Measurements from ENCODE around the gene SLC38A9. TPM values are rescaled to one million over a fixed set of nuclear protein-coding genes. Genes with fewer than 3 reads are reported as not detected.
"Not testable (repeated sequence)": the region's sequence is repeated elsewhere in the genome, so short reads cannot be mapped to it uniquely, and the experiment has no call there.

The SLC38A9 gene
- total RNA-seq, 1 donor from 2014 or later: 49.9 TPM

DNA sequence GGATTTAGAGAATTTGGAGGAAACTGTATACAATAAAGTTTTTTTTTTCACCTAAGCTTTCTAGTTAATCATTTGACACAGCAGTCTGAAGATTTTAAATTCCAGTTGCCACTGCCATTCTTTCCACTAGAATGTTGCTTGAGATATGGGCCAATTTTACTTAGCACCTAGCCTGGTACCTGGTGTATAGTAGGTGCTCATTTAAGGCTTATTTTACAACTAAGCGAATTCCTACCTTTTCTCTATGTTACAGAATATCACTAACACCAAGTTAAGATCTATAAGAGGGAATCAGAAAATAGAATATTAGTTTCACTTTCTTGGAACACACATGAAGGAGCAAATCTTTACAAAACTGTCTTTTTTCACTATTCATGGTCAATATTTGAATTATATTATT lies 22.5 kb upstream of the SLC38A9 start:
- no peak for DNase-seq (ENCODE audit: low spot score, unreplicated experiment)
- Mint-ChIP-seq H3K27ac (no peak overlapping the region), H3K27me3 (no peaks in the 10 kb centered on the region), H3K36me3 (ENCODE audit: insufficient read depth) (no peaks in the 10 kb centered on the region), H3K9me3 (ENCODE audit: low read depth) (no peaks in the 10 kb centered on the region), H3K4me3 (ENCODE audit: low read depth) (no peak overlapping the region), H3K4me1 (ENCODE audit: low read depth) (no peaks in the 10 kb centered on the region)
- TF ChIP-seq, protein P1, sequence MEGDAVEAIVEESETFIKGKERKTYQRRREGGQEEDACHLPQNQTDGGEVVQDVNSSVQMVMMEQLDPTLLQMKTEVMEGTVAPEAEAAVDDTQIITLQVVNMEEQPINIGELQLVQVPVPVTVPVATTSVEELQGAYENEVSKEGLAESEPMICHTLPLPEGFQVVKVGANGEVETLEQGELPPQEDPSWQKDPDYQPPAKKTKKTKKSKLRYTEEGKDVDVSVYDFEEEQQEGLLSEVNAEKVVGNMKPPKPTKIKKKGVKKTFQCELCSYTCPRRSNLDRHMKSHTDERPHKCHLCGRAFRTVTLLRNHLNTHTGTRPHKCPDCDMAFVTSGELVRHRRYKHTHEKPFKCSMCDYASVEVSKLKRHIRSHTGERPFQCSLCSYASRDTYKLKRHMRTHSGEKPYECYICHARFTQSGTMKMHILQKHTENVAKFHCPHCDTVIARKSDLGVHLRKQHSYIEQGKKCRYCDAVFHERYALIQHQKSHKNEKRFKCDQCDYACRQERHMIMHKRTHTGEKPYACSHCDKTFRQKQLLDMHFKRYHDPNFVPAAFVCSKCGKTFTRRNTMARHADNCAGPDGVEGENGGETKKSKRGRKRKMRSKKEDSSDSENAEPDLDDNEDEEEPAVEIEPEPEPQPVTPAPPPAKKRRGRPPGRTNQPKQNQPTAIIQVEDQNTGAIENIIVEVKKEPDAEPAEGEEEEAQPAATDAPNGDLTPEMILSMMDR (IDR thresholded peaks at IDR 0.05; ENCODE audit: unreplicated experiment): no peak

- no peaks in the 10 kb centered on the region for H3K4me1 Mint-ChIP-seq (ENCODE audit: low read depth)
- H3K27ac Mint-ChIP-seq: no peak overlapping the region
- no peaks in the 10 kb centered on the region for H3K9me3 Mint-ChIP-seq (ENCODE audit: low read depth)
Measured at GRCh38 chr5:55732585-55732984, 20.5 kb upstream of the SLC38A9 start.

GRCh38 chr5:55731848-55732247 lies 19.7 kb upstream of the SLC38A9 start:
- Mint-ChIP-seq H3K4me3 (ENCODE audit: low read depth) (no peak overlapping the region), H3K4me1 (ENCODE audit: low read depth) (no peaks in the 10 kb centered on the region), H3K27me3 (no peaks in the 10 kb centered on the region), H3K36me3 (ENCODE audit: insufficient read depth) (no peaks in the 10 kb centered on the region), H3K27ac (no peak overlapping the region), H3K9me3 (ENCODE audit: low read depth) (no peaks in the 10 kb centered on the region)
- no peak for DNase-seq (ENCODE audit: low spot score, unreplicated experiment)
- TF ChIP-seq, protein P1 (IDR thresholded peaks at IDR 0.05; ENCODE audit: unreplicated experiment): no peak

More at GRCh38 chr5:55732585-55732984, 20.5 kb upstream of the SLC38A9 start:
- Mint-ChIP-seq H3K27me3 (no peaks in the 10 kb centered on the region), H3K4me3 (ENCODE audit: low read depth) (no peak overlapping the region), H3K36me3 (ENCODE audit: insufficient read depth) (no peaks in the 10 kb centered on the region)
- TF ChIP-seq, protein P1 (IDR thresholded peaks at IDR 0.05; ENCODE audit: unreplicated experiment): no peak
- DNase-seq (ENCODE audit: low spot score, unreplicated experiment): no peak

DNA sequence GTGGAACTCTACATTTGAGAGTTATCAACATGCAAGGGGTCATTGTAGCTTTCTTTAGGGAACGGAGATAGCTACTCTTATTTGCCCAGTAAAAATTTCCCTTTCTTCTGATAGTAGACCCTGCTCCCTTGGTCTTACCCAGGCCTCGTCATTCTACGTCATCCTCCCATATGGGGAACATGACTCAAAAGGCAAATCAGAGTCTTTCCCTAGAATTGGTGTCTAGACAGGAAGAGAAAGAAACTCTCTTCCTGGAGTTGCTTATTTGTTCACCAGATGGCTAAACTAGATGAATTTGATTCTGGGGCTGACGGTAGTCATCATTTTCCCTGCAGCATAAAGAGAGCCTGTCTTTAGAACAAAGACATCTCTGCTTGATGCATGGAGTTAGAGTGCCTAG lies 12.2 kb upstream of the SLC38A9 start:
- no peak overlapping the region for H3K27ac Mint-ChIP-seq
- H3K27me3 Mint-ChIP-seq: no peaks in the 10 kb centered on the region
- no peaks in the 10 kb centered on the region for H3K4me1 Mint-ChIP-seq (ENCODE audit: low read depth)
- TF ChIP-seq, protein P1 (IDR thresholded peaks at IDR 0.05; ENCODE audit: unreplicated experiment): no peak
- DNase-seq (ENCODE audit: low spot score, unreplicated experiment): no peak
- H3K9me3 Mint-ChIP-seq (ENCODE audit: low read depth): no peaks in the 10 kb centered on the region
- H3K4me3 Mint-ChIP-seq (ENCODE audit: low read depth): no peak overlapping the region
- H3K36me3 Mint-ChIP-seq (ENCODE audit: insufficient read depth): no peaks in the 10 kb centered on the region

DNA sequence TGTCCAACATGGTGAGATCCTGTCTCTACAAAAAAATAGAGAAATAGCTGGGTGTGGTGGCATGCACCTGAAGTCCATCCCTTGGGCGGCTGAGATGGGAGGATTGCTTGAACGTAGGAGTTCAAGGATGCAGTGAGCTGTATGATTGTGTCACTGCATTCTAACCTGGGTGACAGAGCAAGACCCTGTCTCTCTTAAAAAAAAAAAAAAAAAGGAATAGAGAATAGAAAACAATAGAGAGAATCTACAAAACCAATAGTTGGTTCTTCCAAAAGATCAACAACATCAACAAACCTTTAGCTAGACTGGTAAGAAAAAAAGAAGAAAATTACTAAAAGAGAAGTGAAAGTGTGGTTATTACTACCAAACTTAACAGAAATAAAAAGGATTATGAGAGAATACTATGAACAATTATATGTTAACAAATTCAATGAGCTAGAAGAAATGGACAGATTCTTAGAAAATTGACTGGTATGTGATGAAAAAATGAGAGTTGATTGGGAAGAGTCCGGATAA lies 8.1 kb upstream of the SLC38A9 start:
- Mint-ChIP-seq H3K4me3 (ENCODE audit: low read depth) (no peak overlapping the region), H3K36me3 (ENCODE audit: insufficient read depth) (peaks cover 2% of the 10 kb centered on the region), H3K9me3 (ENCODE audit: low read depth) (peaks cover 18% of the 10 kb centered on the region), H3K4me1 (ENCODE audit: low read depth) (no peaks in the 10 kb centered on the region), H3K27me3 (no peaks in the 10 kb centered on the region), H3K27ac (no peak overlapping the region)
- TF ChIP-seq, protein P1 (IDR thresholded peaks at IDR 0.05; ENCODE audit: unreplicated experiment): no peak
- no peak for DNase-seq (ENCODE audit: low spot score, unreplicated experiment)

- H3K4me1 Mint-ChIP-seq (ENCODE audit: low read depth); H3K36me3 Mint-ChIP-seq (ENCODE audit: insufficient read depth); H3K27me3 Mint-ChIP-seq; H3K4me3 Mint-ChIP-seq (ENCODE audit: low read depth); H3K27ac Mint-ChIP-seq; DNase-seq (ENCODE audit: low spot score, unreplicated experiment): not testable (repeated sequence)
- peaks cover 19% of the 10 kb centered on the region for H3K9me3 Mint-ChIP-seq (ENCODE audit: low read depth)
Measured at GRCh38 chr5:55719026-55719425, 6.9 kb upstream of the SLC38A9 start.
